ENCODE results near the gene KMT2A. TPM values are rescaled to one million over a fixed set of nuclear protein-coding genes. Genes with fewer than 3 reads are reported as not detected.

KMT2A gene
- total RNA-seq, 4 donors from 2014 or later = 78.6 to 101 (median 86.8) TPM

GRCh38 chr11:118533769-118534729 is 97.8 kb downstream of the KMT2A start:
- no peaks in the 10 kb centered on the region for H3K9me3 ChIP-seq
- DNase-seq (ENCODE audit: low spot score in 2 of 2) = no peak
- 56 to 58% methylated on average over 22 of the region's 27 CpGs for WGBS, 2 donors
- peak overlapping the region in 3 of 4 donors; percentile 47 to 58 (median 49) for H3K27ac ChIP-seq
- peaks cover 0 to 32% (median 0%) of the 10 kb centered on the region in 3 donors for H3K36me3 ChIP-seq
- no peak overlapping the region for H3K4me3 ChIP-seq
- peaks cover 0 to 35% (median 9%) of the 10 kb centered on the region in 4 donors for H3K4me1 ChIP-seq
- no peaks in the 10 kb centered on the region for H3K27me3 ChIP-seq
- TF ChIP-seq POLR2A (IDR thresholded peaks at IDR 0.05) (no peak), EP300 (IDR thresholded peaks at IDR 0.05) (no peak), CTCF (IDR thresholded peaks at IDR 0.05) (no peak)

GRCh38 chr11:118535261-118535660 is 99.0 kb downstream of the KMT2A start:
- H3K36me3 ChIP-seq = peaks cover 0 to 35% (median 0%) of the 10 kb centered on the region in 3 donors
- peaks cover 0 to 23% (median 3%) of the 10 kb centered on the region in 4 donors for H3K4me1 ChIP-seq
- no peak for DNase-seq (ENCODE audit: low spot score in 2 of 2)
- H3K27me3 ChIP-seq = no peaks in the 10 kb centered on the region
- TF ChIP-seq CTCF (IDR thresholded peaks at IDR 0.05) (no peak), POLR2A (IDR thresholded peaks at IDR 0.05) (no peak), EP300 (IDR thresholded peaks at IDR 0.05) (no peak)
- WGBS, 2 donors = 80 to 85% methylated on average over 7 to 9 of the region's 9 CpGs
- H3K9me3 ChIP-seq = no peaks in the 10 kb centered on the region
- no peak overlapping the region for H3K4me3 ChIP-seq
- H3K27ac ChIP-seq = no peak overlapping the region

GRCh38 chr11:118536726-118537125 is 100.4 kb downstream of the KMT2A start:
- Histone ChIP-seq H3K4me3 (no peak overlapping the region), H3K36me3 (peaks cover 0 to 43% (median 0%) of the 10 kb centered on the region in 3 donors), H3K9me3 (no peaks in the 10 kb centered on the region), H3K4me1 (peaks cover 0 to 12% (median under 1%) of the 10 kb centered on the region in 4 donors), H3K27ac (no peak overlapping the region), H3K27me3 (no peaks in the 10 kb centered on the region)
- WGBS, 2 donors = 90% methylated on average over 5 of the region's 5 CpGs
- TF ChIP-seq POLR2A (IDR thresholded peaks at IDR 0.05) (no peak), EP300 (IDR thresholded peaks at IDR 0.05) (no peak), CTCF (IDR thresholded peaks at IDR 0.05) (no peak)
- no peak for DNase-seq (ENCODE audit: low spot score in 2 of 2)

GRCh38 chr11:118537409-118537980 is 101.2 kb downstream of the KMT2A start:
- TF ChIP-seq POLR2A (IDR thresholded peaks at IDR 0.05) = no peak
- no peak for TF ChIP-seq CTCF (IDR thresholded peaks at IDR 0.05)
- no peak for TF ChIP-seq EP300 (IDR thresholded peaks at IDR 0.05)
- Histone ChIP-seq H3K9me3 (no peaks in the 10 kb centered on the region), H3K4me1 (peaks cover 0 to 7% (median 0%) of the 10 kb centered on the region in 4 donors), H3K4me3 (no peak overlapping the region), H3K27ac (no peak overlapping the region), H3K27me3 (no peaks in the 10 kb centered on the region), H3K36me3 (peaks cover 0 to 50% (median 0%) of the 10 kb centered on the region in 3 donors)
- 90 to 93% methylated on average over 6 of the region's 6 CpGs for WGBS, 2 donors
- no peak for DNase-seq (ENCODE audit: low spot score in 2 of 2)
